Measurements from ENCODE around the gene SPTBN4. TPM values are rescaled to one million over a fixed set of nuclear protein-coding genes. Genes with fewer than 3 reads are reported as not detected.
"Not testable (repeated sequence)": the region's sequence is repeated elsewhere in the genome, so short reads cannot be mapped to it uniquely, and the experiment has no call there.

The SPTBN4 gene
- polyA plus RNA-seq, 4 donors = 1.0 to 2.0 (median 1.6) TPM

DNA sequence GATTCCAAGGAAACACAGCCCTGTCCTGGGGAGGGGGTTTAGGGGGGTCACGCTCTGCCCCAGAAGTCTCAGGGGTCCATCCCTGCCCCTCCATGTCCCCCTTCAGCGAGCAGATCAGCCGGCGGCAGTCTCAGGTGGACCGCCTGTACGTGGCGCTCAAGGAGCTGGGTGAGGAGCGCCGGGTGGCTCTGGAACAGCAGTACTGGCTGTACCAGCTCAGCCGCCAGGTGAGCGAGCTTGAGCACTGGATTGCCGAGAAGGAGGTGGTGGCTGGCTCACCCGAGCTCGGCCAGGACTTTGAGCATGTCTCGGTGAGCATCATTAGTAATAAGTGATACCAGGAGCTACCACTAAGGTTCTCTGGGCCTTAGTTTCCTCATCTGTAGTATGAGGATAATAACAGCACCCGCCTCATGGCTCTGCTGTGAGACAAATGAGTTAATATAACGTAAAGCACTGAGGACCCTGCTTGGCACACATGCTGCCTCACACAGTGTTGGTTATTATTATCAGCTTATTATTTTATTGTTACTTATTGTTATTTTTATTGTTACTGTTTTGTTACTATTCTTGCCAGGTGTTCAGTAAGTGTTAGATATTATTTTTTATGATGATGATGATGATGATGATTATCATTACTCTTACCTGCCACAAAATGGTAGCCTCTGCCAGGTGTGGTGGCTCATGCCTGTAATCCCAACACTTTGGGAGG is 89.3 kb downstream of the SPTBN4 start:
- no peak for DNase-seq (ENCODE audit: low read depth in 4 of 4, low spot score in 3 of 4)

GRCh38 chr19:40556953-40557530 is 90.2 kb downstream of the SPTBN4 start:
- no peak for DNase-seq (ENCODE audit: low read depth in 4 of 4, low spot score in 3 of 4)

DNA sequence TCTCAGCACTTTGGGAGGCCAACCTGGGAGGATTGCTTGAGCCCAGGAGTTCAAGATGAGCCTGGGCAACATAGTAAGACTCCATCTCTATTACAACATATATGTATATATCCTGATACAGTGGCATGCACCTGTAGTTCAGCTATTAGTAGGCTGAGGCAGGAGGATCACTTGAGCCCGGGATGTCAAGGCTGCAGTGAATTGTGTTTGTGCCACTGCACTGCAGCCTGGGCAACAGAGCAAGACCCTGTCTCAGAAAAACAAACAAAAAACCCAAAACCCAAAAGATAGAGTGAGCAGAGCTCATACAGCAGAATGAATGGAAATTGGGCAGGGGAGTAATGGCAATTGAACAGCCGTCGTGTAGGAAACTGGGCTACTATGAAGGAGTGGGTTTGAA is 92.6 kb downstream of the SPTBN4 start:
- no peak for DNase-seq (ENCODE audit: low read depth in 4 of 4, low spot score in 3 of 4)

DNA sequence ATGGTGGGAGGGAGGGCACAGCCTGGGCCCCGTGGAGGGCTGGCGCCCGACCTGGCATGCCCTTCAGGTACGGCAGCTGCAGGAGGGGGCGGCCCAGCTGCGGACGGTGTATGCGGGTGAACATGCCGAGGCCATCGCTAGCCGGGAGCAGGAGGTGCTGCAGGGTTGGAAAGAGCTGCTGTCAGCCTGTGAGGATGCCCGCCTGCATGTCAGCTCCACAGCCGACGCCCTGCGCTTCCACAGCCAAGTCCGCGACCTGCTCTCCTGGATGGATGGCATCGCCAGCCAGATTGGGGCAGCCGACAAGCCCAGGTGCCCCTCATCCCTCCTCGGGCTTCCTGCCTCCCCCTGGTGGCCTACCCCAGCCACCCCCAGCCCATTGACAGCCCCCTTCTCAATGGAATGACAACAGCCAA is 93.3 kb downstream of the SPTBN4 start:
- DNase-seq (ENCODE audit: low read depth in 4 of 4, low spot score in 3 of 4) = no peak

DNA sequence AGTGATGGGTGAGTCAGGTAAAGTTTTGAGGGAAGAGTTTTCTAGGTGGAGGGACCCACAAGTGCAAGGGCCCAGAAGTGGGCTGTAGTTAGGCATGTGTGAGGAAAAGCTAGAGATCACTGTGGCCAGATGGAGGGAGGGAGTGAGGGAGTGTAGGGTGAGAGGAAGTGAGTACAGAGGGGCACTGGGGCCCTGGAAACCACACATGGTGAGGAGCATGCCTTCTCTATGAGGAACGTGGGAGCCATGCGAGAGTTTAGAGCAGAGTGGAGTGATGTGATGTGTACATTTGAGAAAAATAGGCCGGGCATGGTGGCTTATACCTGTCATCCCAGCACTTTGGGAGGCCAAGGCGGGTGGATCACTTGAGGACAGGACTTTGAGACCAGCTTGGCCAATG is 95.1 kb downstream of the SPTBN4 start:
- DNase-seq (ENCODE audit: low read depth in 4 of 4, low spot score in 3 of 4) = no peak

- not testable (repeated sequence) for DNase-seq (ENCODE audit: low read depth in 4 of 4, low spot score in 3 of 4)
Measured at GRCh38 chr19:40564535-40564934, 97.7 kb downstream of the SPTBN4 start.

GRCh38 chr19:40565355-40565754 is 98.6 kb downstream of the SPTBN4 start:
- no peak for DNase-seq (ENCODE audit: low read depth in 4 of 4, low spot score in 3 of 4)

DNA sequence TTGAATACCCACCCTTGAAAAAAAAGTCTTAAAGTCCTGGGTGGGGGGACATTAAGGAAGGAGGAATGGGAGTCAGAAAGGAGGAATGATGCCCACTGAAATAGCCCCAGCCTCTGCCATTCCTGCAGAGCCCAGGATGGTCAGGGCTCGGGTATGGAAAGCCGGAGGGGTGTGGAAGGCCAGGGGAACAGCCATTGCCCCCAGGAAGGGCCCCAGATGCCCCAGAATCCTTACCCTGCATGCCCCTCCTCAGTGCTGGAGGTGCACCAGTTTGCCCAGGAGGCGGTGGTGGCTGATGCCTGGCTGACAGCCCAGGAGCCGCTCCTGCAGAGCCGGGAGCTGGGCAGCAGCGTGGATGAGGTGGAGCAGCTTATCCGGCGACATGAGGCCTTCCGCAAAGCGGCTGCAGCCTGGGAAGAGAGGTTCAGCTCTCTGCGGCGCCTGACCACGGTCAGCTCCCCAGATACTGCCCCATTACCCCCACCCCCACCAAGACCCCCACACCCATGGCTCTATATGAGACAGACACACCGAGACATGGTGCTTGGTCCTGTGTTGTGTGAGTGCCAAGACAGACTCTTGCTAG is 99.2 kb downstream of the SPTBN4 start:
- DNase-seq (ENCODE audit: low read depth in 4 of 4, low spot score in 3 of 4) = no peak

DNA sequence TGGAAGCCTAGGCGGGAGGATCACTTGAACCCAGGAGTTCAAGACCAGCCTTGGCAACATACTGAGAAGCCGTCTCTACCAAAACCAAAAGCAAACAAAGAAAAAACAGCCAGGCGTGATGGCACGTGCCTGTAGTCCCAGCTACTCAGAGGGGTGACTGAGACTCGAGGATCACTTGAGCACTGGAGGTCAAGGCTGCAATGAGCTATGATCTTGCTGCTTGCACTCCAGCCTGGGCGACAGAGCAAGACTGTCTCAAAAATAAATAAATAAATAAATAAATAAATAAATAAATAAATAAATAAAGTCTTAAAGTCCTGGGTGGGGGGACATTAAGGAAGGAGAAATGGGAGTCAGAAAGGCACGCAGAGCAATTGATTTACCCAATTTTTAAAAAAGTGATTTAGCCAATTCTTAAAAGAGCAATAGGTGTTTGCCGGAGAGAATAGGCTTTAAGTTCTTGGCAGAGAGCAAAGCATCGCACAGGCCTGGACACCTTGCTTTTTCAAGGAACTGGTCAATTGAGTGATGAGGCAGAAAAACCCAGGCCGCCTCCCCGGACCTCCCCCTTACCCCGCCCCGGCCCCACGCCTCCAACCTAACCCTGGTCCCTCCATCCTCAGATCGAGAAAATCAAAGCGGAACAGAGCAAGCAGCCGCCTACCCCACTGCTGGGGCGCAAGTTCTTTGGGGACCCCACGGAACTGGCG is 100.4 kb downstream of the SPTBN4 start:
- no peak for DNase-seq (ENCODE audit: low read depth in 4 of 4, low spot score in 3 of 4)

- no peak for DNase-seq (ENCODE audit: low read depth in 4 of 4, low spot score in 3 of 4)
Measured at GRCh38 chr19:40567750-40568494, 101.1 kb downstream of the SPTBN4 start.

- DNase-seq (ENCODE audit: low read depth in 4 of 4, low spot score in 3 of 4) = peak; percentile 91 to 96 (median 94)
Measured at GRCh38 chr19:40570313-40571004, 103.7 kb downstream of the SPTBN4 start.

DNA sequence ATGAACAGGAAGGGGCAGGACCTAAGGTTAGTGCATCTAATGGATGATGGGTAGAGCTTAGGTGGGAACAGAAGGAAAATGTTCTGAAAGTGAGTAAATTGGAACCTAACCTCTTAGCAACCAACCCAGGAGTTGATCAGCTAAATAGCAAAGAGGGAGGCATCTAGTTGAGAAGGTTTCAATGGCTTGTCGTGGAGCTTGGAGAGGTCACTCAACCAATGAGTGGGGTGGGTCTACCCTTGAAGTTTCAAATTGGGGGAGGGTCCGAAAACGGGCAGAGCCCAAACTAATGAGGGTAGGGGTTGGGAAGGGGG is 104.2 kb downstream of the SPTBN4 start:
- DNase-seq (ENCODE audit: low read depth in 4 of 4, low spot score in 3 of 4) = no peak

GRCh38 chr19:40571831-40572495 is 105.2 kb downstream of the SPTBN4 start:
- DNase-seq (ENCODE audit: low read depth in 4 of 4, low spot score in 3 of 4) = no peak

GRCh38 chr19:40575326-40575725 is 108.5 kb downstream of the SPTBN4 start:
- no peak for DNase-seq (ENCODE audit: low read depth in 4 of 4, low spot score in 3 of 4)

- DNase-seq (ENCODE audit: low read depth in 4 of 4, low spot score in 3 of 4) = no peak
Measured at GRCh38 chr19:40576151-40576584, 109.4 kb downstream of the SPTBN4 start.

DNA sequence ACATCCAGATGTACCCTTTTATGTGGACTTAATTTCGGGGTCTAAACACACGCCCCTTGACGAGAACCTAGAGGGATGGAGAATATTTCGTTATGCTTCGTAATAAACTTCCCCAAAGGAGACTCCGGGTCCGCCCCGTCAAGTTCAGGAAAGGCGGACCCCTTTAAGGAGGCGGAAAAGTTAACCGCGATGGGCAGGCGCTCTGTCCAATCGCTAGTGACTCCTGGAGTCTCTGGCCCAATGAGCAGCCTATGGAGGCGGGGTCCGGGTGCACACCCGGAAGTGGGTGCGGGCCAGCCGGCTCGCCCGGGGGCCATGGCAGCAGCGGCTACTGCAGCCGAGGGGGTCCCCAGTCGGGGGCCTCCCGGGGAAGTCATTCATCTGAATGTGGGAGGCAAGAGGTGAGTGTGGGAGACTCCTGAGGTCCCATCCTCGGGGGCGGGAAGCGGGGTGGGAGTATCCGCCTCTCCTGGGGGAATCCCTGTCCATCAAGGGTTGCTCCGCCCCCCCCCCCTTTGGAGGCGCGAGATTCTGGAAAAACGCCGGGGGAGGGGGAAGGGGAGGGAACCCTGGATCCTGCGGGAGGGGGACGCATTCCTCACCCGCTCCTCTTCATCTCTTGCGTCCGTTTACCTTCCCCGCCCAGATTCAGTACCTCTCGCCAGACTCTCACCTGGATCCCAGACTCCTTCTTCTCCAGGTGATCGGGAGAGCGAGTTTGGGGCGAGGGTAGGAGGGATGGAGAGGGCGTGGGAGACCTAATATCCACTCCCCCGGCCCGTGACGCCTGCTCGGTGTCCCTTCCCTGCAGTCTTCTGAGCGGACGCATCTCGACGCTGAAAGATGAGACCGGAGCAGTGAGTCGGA is 110.0 kb downstream of the SPTBN4 start, which contains the start of gene SHKBP1:
Gene SHKBP1 (plus strand): TSS at position 289 of the 867 bp plus-strand sequence. CDS start 27 bp downstream, at position 316.
- DNase-seq (ENCODE audit: low read depth in 4 of 4, low spot score in 3 of 4) = peak; percentile 89 to 94 (median 92)

- DNase-seq (ENCODE audit: low read depth in 4 of 4, low spot score in 3 of 4) = no peak
Measured at GRCh38 chr19:40578442-40578908, 111.7 kb downstream of the SPTBN4 start.

DNA sequence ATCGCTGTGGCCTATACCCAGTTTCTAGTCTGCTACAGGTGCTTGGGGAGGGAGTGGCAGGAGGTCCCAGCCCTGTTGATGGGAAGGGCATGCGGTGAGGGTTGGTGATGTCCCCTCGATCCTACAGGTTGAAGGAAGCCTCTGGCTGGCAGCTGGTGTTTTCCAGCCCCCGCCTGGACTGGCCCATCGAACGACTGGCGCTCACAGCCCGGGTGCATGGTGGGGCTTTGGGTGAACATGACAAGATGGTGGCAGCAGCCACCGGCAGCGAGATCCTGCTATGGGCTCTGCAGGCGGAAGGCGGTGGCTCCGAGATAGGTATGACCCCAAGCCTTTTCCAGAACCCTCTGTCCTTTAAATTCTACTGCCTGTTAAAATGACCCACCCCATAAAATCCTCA is 113.8 kb downstream of the SPTBN4 start:
- DNase-seq (ENCODE audit: low read depth in 4 of 4, low spot score in 3 of 4) = no peak
